HepG2 (cell line): ENCODE results near the gene DDX39B. TPM values are rescaled to one million over a fixed set of nuclear protein-coding genes. Genes with fewer than 3 reads are reported as not detected.

ENCODE experiments used
- ATAC-seq: fragments of 200-7000 bp; cut with Tn5 transposase; 3 replicates; pipeline ENCODE4 v1.9.1; 2020; ENCODE audit warnings: mild to moderate bottlenecking, moderate library complexity
- BruUV-seq: library from RNA; stranded (reverse); fragments of 400-500 nt; replicated peaks from 2 replicates; lab custom pipeline; 2021; lab: Mats Ljungman, UMichigan
- CTCF ChIA-PET: fragments of 300-600 bp; formaldehyde crosslinking; extraction: SDS; loops from one replicate; lab custom pipeline; 2021; ENCODE audit warnings: low total read pairs, inconsistent platforms, low intra/inter-chr PET ratio; lab: Yijun Ruan, JAX
- POLR2A ChIA-PET: fragments of 350-600 bp; sonication (Branson Sonifier 250); formaldehyde crosslinking; loops from one replicate; lab custom pipeline; 2020; ENCODE audit warnings: antibody characterized with exemption, inconsistent platforms; lab: Yijun Ruan, JAX
- DNase-seq: peaks from one replicate; pipeline ENCODE4 v3.0.0-alpha.2; 2015; ENCODE audit warnings: low spot score
- FAIRE-seq: peaks from 3 replicates; lab custom pipeline; 2011; peaks lifted over from hg19 to GRCh38; lab: Jason Lieb, UNC
- H2AFZ ChIP-seq: one replicate; pipeline ENCODE4 v1.6.1; 2011; ENCODE audit warnings: low read length, inconsistent platforms
- H3K27ac ChIP-seq: fragments of 300-600 bp; 3 replicates; pipeline ENCODE4 v1.8.0; 2011; ENCODE audit warnings: mixed run types, mild to moderate bottlenecking, mixed read lengths, low read length, inconsistent platforms; ENCODE audit not compliant: insufficient read depth; ENCODE audit errors: extremely low read length
- H3K27me3 ChIP-seq, 2 experiments: fragments of 200-600 bp in 1 of 2; 2 replicates in 1 of 2; 3 replicates in 1 of 2; pipeline versions ENCODE4 v1.6.0 to v1.8.0; 2011; ENCODE audit warnings: low read length in 2 of 2, mild to moderate bottlenecking in 2 of 2, moderate library complexity in 2 of 2, inconsistent platforms in 1 of 2; ENCODE audit not compliant: insufficient read depth in 2 of 2, control insufficient read depth in 1 of 2
- H3K36me3 ChIP-seq, 2 experiments: fragments of 200-600 bp in 1 of 2; replicated peaks in 1 of 2; 2 replicates in 1 of 2; 3 replicates in 1 of 2; pipeline versions ENCODE4 v1.5.1 to v1.8.0; 2011; ENCODE audit warnings: low read length in 2 of 2, inconsistent platforms in 1 of 2; ENCODE audit not compliant: insufficient read depth in 2 of 2, control insufficient read depth in 1 of 2
- H3K4me1 ChIP-seq: 2 replicates; pipeline ENCODE4 v1.5.1; 2012; ENCODE audit warnings: low read length, inconsistent platforms; ENCODE audit not compliant: insufficient read depth
- H3K4me2 ChIP-seq: 2 replicates; pipeline ENCODE4 v1.6.0; 2011; ENCODE audit warnings: low read depth, low read length, inconsistent platforms
- H3K4me3 ChIP-seq, 3 experiments: fragments of 200-600 bp in 1 of 3; sonication (generic), shearing (Covaris generic) in 1 of 3; replicated peaks in 1 of 3; 2 replicates each; pipeline ENCODE4 v1.5.1; 2011 to 2016; ENCODE audit warnings: low read length in 3 of 3, inconsistent platforms in 2 of 3, low read depth in 2 of 3, mild to moderate bottlenecking in 2 of 3, control low read depth in 1 of 3, mixed read lengths in 1 of 3; ENCODE audit not compliant: insufficient read depth in 1 of 3
- H3K79me2 ChIP-seq: one replicate; pipeline ENCODE4 v1.6.1; 2011; ENCODE audit warnings: low read length, inconsistent platforms; ENCODE audit not compliant: insufficient read depth
- H3K9ac ChIP-seq: 2 replicates; pipeline ENCODE4 v1.6.0; 2011; ENCODE audit warnings: mild to moderate bottlenecking, low read depth, low read length, inconsistent platforms; ENCODE audit not compliant: insufficient read depth
- H3K9me3 ChIP-seq: 2 replicates; pipeline ENCODE4 v1.5.1; 2012; ENCODE audit warnings: mild to moderate bottlenecking, low read length
- H4K20me1 ChIP-seq: 2 replicates; pipeline ENCODE4 v1.6.0; 2011; ENCODE audit warnings: inconsistent platforms, mild to moderate bottlenecking, low read length, moderate library complexity; ENCODE audit not compliant: insufficient read depth
- DMTF1 ChIP-seq: sonication (generic); formaldehyde crosslinking; IDR thresholded peaks from 2 replicates; pipeline ENCODE4 v1.4.0; 2020; ENCODE audit warnings: mild to moderate bottlenecking, missing genetic modification reagents
- HIVEP1 ChIP-seq: sonication (generic); formaldehyde crosslinking; IDR thresholded peaks from 2 replicates; pipeline ENCODE4 v1.4.0; 2020; ENCODE audit warnings: mild to moderate bottlenecking, missing genetic modification reagents
- MNT ChIP-seq: fragments of 450-650 bp; IDR thresholded peaks from 2 replicates; pipeline ENCODE4 v1.6.1; 2016
- PHF21A ChIP-seq: sonication (generic); formaldehyde crosslinking; IDR thresholded peaks from 2 replicates; pipeline ENCODE4 v1.5.0; 2020; ENCODE audit warnings: mild to moderate bottlenecking, missing genetic modification reagents
- PRDM15 ChIP-seq: sonication (generic); formaldehyde crosslinking; IDR thresholded peaks from 2 replicates; pipeline ENCODE4 v1.4.0; 2020; ENCODE audit warnings: missing genetic modification reagents
- SP2 ChIP-seq: sonication (generic); formaldehyde crosslinking; IDR thresholded peaks from 2 replicates; pipeline ENCODE4 v1.5.1; 2020; ENCODE audit warnings: mild to moderate bottlenecking, missing genetic modification reagents
- ZNF276 ChIP-seq: sonication (generic); formaldehyde crosslinking; IDR thresholded peaks from 2 replicates; pipeline ENCODE4 v1.4.0; 2020; ENCODE audit warnings: mild to moderate bottlenecking, low read depth, missing genetic modification reagents
- ZNF343 ChIP-seq: sonication (generic); formaldehyde crosslinking; IDR thresholded peaks from 2 replicates; pipeline ENCODE4 v1.4.0; 2020; ENCODE audit warnings: mild to moderate bottlenecking, missing genetic modification reagents
- ZNF557 ChIP-seq: sonication (generic); formaldehyde crosslinking; IDR thresholded peaks from 2 replicates; pipeline ENCODE4 v1.4.0; 2020; ENCODE audit warnings: missing genetic modification reagents
- ZNF883 ChIP-seq: sonication (generic); formaldehyde crosslinking; IDR thresholded peaks from 2 replicates; pipeline ENCODE4 v1.5.1; 2020; ENCODE audit warnings: mild to moderate bottlenecking, missing genetic modification reagents; ENCODE audit errors: not compliant biosample characterization
- WGBS: methylation state at CpG from one replicate; pipeline ENCODE4 v1.1.6; 2017; ENCODE audit warnings: low lambda C conversion rate; 5-methylcytosine and 5-hydroxymethylcytosine counted together
- in situ Hi-C: cut with HindIII; loops from 2 replicates; pipeline ENCODE4 v1.10.0; 2017; ENCODE audit warnings: low pct_unique_long_range_greater_than_20kb; ENCODE audit not compliant: extremely low pct_ligation_motif_present
- intact Hi-C: fragments of 100-400 bp; cut with micrococcal nuclease; formaldehyde crosslinking; loops from one replicate; pipeline ENCODE4 v1.10.0; 2022; ENCODE audit not compliant: unreplicated experiment
- polyA plus RNA-seq, 8 experiments: library from polyadenylated mRNA; depleted of rRNA in 3 of 8; stranded (reverse) in 7 of 8; unstranded in 1 of 8; fragments of >200 nt; fragmentation: Illumina TruSeq in 4 of 8; extraction: Trizol in 4 of 8; gene quantifications; 2 replicates each; pipeline versions ENCODE4 v1.2.1 to v1.2.3, GENCODE V29; 2011 to 2016; ENCODE audit warnings: low read depth in 4 of 8, missing spikeins in 1 of 8, mixed read lengths in 1 of 8; ENCODE audit not compliant: insufficient read depth in 1 of 8
- total RNA-seq, 5 experiments: library from RNA; depleted of rRNA; stranded (reverse); fragments of >200 nt; fragmentation: Illumina TruSeq; extraction: Trizol; gene quantifications; 2 replicates each; pipeline ENCODE4 v1.2.3, GENCODE V29; 2016; ENCODE audit warnings: low read depth in 1 of 5
- TF ChIP-seq, protein P1 (sequence below): IDR thresholded peaks from 2 replicates; pipeline ENCODE4 v1.6.1; 2016; ENCODE audit warnings: mild to moderate bottlenecking, missing biosample characterization, missing genetic modification reagents

The DDX39B gene
- total and polyA plus RNA-seq, 2 of the 13 experiments (the other 11 are each of a cell fraction or from before 2014, with no cell fraction given): 570 to 678 TPM

DNA sequence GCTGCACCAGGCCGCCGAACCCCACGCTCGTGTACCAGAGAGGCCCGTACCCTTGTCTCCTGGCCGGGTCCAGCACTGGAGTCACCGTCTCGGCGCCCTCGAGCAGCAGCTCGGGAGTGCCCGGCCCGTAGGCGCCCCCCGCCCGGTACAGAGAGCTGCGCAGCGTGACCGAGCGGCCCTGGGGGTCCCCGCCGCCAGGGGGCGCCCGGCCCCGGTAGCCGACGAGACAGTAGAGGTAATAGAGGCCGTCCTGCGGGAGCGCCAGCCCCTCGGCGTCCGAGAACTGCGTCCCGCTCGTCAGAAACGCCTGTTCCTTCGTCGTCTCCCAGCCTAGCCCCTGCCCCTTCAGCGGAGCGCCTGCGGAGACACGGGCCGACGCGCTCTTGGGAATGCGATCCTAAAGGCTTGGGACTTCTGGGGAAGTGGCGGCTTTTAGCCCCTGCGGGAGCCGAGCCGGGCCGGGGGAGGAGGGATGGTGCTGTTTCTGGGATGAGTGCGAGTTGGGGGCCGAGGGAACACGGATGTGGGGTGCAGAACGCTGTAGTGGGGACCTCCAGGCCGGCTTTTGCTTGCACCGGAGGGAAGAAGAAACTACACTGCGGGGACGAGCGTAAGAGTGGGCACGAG, 39.1 kb upstream of the DDX39B start:
- H3K9me3 ChIP-seq: no peaks in the 10 kb centered on the region
- POLR2A ChIA-PET: interaction anchor here (1.1 to 2.8 kb wide), 4 partner anchors 17 to 122 kb away, joined by 3 to 15 read pairs (median 6); partner anchors contain the start of genes ABHD16A, DDX39B and NFKBIL1
- in situ Hi-C loops: no loop called here
- CTCF ChIA-PET: interaction anchor here (1.1 to 3.2 kb wide), 5 partner anchors 16 to 1216 kb away, joined by 3 to 35 read pairs (median 5); partner anchors contain the start of gene NFKBIL1
- peak; percentile 26 for FAIRE-seq
- no peaks in the 10 kb centered on the region for H4K20me1 ChIP-seq
- no peaks in the 10 kb centered on the region for H3K36me3 ChIP-seq
- intact Hi-C loops: loop anchor here (1.0 to 5.0 kb wide), 2 partner anchors 17 to 34 kb away; partner anchors contain the start of genes ATP6V1G2 and NFKBIL1
- no peaks in the 10 kb centered on the region for H3K79me2 ChIP-seq
- peak; percentile 61 for DNase-seq
- WGBS: under 1% methylated on average over 58 of the region's 62 CpGs
- H2AFZ ChIP-seq: peak overlapping the region; percentile 64
- no peak overlapping the region for H3K27ac ChIP-seq
- peaks cover 25% of the 10 kb centered on the region for H3K4me1 ChIP-seq
- H3K4me2 ChIP-seq: peak overlapping the region; percentile 99
- ATAC-seq: peak; percentile 94
- H3K4me3 ChIP-seq: peak overlapping the region; percentile 67 to 88 (median 78)
- peak overlapping the region; percentile 65 for H3K9ac ChIP-seq
- no TSS peak for BruUV-seq
- H3K27me3 ChIP-seq: peaks cover 10 to 65% of the 10 kb centered on the region in 2 experiments; a peak in 4 of 5 replicates
- TF ChIP-seq ZNF557 (no peak), ZNF883 (CRISPR knock-in tag) (peak; percentile 62), PRDM15 (CRISPR knock-in tag) (peak; percentile 24; the same call in 1 of the 2 replicates), DMTF1 (no peak), HIVEP1 (CRISPR knock-in tag) (peak; percentile 67), ZNF276 (CRISPR knock-in tag) (no peak), MNT (no peak), PHF21A (peak; percentile 92), ZNF343 (CRISPR knock-in tag) (no peak; the same call in 1 of the 2 replicates), SP2 (CRISPR knock-in tag) (no peak)
- TF ChIP-seq, protein P1, sequence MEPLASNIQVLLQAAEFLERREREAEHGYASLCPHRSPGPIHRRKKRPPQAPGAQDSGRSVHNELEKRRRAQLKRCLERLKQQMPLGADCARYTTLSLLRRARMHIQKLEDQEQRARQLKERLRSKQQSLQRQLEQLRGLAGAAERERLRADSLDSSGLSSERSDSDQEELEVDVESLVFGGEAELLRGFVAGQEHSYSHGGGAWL (CRISPR knock-in tag): peak; percentile 92
